ENCODE data around the gene ZC3HAV1.

ZC3HAV1 gene

GRCh38 chr7:139041378-139042085 lies 68.0 kb downstream of the ZC3HAV1 start:
- H3K4me1 ChIP-seq (ENCODE audit: control insufficient read depth, insufficient read depth, low read length, unreplicated experiment) = peaks cover 2% of the 10 kb centered on the region
- H3K27me3 ChIP-seq (ENCODE audit: insufficient read depth, low read length) = no peaks in the 10 kb centered on the region
- H3K27ac ChIP-seq (ENCODE audit: low read depth, low read length) = no peak overlapping the region
- H3K36me3 ChIP-seq (ENCODE audit: insufficient read depth, low read length) = peaks cover 32% of the 10 kb centered on the region
- no peak overlapping the region for H3K4me3 ChIP-seq (ENCODE audit: low read depth, low read length)
- H2AFZ ChIP-seq (ENCODE audit: low read length, unreplicated experiment) = no peak overlapping the region
- no peaks in the 10 kb centered on the region for H3K79me2 ChIP-seq (ENCODE audit: control insufficient read depth, insufficient read depth, low read length, unreplicated experiment)

DNA sequence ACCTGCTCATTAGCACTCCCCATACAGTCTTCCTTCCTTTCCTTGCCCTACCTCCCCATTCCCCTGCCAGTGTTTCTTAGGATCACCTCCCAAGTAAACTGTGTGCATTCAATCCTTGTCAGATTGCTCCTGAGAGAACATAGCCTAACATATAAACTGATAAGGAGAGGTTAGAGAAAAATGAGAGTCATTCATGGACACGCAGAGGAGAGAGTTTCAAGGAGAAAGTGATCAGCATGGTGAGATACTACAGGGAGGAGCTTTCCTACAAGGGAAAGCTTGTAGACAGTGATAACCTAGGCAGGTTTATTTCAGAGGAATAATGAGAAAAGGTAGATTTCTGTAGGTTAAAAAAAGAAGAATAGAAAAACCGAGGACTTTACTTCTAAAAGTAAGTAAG lies 70.8 kb downstream of the ZC3HAV1 start:
- Histone ChIP-seq H3K27me3 (ENCODE audit: insufficient read depth, low read length) (no peaks in the 10 kb centered on the region), H3K4me1 (ENCODE audit: control insufficient read depth, insufficient read depth, low read length, unreplicated experiment) (peaks cover 11% of the 10 kb centered on the region), H3K27ac (ENCODE audit: low read depth, low read length) (no peak overlapping the region), H3K79me2 (ENCODE audit: control insufficient read depth, insufficient read depth, low read length, unreplicated experiment) (peaks cover 21% of the 10 kb centered on the region), H3K36me3 (ENCODE audit: insufficient read depth, low read length) (peaks cover 7% of the 10 kb centered on the region), H2AFZ (ENCODE audit: low read length, unreplicated experiment) (no peak overlapping the region), H3K4me3 (ENCODE audit: low read depth, low read length) (no peak overlapping the region)

- Histone ChIP-seq H3K79me2 (ENCODE audit: control insufficient read depth, insufficient read depth, low read length, unreplicated experiment) (peaks cover 30% of the 10 kb centered on the region), H3K4me1 (ENCODE audit: control insufficient read depth, insufficient read depth, low read length, unreplicated experiment) (peaks cover 17% of the 10 kb centered on the region), H3K4me3 (ENCODE audit: low read depth, low read length) (no peak overlapping the region; the same call in 1 of the 2 replicates), H3K27ac (ENCODE audit: low read depth, low read length) (no peak overlapping the region), H3K27me3 (ENCODE audit: insufficient read depth, low read length) (no peaks in the 10 kb centered on the region), H2AFZ (ENCODE audit: low read length, unreplicated experiment) (no peak overlapping the region), H3K36me3 (ENCODE audit: insufficient read depth, low read length) (peaks cover 7% of the 10 kb centered on the region)
Measured at GRCh38 chr7:139036901-139037300, 72.6 kb downstream of the ZC3HAV1 start.

- H3K4me3 ChIP-seq (ENCODE audit: low read depth, low read length) = peak within 1 kb of the TSS; percentile 97
- peak within 1 kb of the TSS; percentile 76 for H2AFZ ChIP-seq (ENCODE audit: low read length, unreplicated experiment)
- H3K27ac ChIP-seq (ENCODE audit: low read depth, low read length) = peak within 1 kb of the TSS; percentile 13; the same call in 1 of the 2 replicates
- no peaks in the 10 kb centered on the region for H3K27me3 ChIP-seq (ENCODE audit: insufficient read depth, low read length)
- H3K4me1 ChIP-seq (ENCODE audit: control insufficient read depth, insufficient read depth, low read length, unreplicated experiment) = peaks cover 17% of the 10 kb centered on the region
- peaks cover 34% of the 10 kb centered on the region for H3K79me2 ChIP-seq (ENCODE audit: control insufficient read depth, insufficient read depth, low read length, unreplicated experiment)
- H3K36me3 ChIP-seq (ENCODE audit: insufficient read depth, low read length) = peaks cover 18% of the 10 kb centered on the region
Measured at GRCh38 chr7:139035586-139036353, 73.8 kb downstream of the ZC3HAV1 start, which contains the start of gene ZC3HAV1L. Gene ZC3HAV1L, minus strand, starts transcription at chr7:139036042. Its CDS starts 25 bp downstream, at chr7:139036017.

- Histone ChIP-seq H2AFZ (ENCODE audit: low read length, unreplicated experiment) (peak overlapping the region; percentile 76), H3K4me1 (ENCODE audit: control insufficient read depth, insufficient read depth, low read length, unreplicated experiment) (peaks cover 17% of the 10 kb centered on the region), H3K79me2 (ENCODE audit: control insufficient read depth, insufficient read depth, low read length, unreplicated experiment) (peaks cover 34% of the 10 kb centered on the region), H3K27me3 (ENCODE audit: insufficient read depth, low read length) (no peaks in the 10 kb centered on the region), H3K4me3 (ENCODE audit: low read depth, low read length) (peak overlapping the region; percentile 97), H3K36me3 (ENCODE audit: insufficient read depth, low read length) (peaks cover 20% of the 10 kb centered on the region), H3K27ac (ENCODE audit: low read depth, low read length) (peak overlapping the region; percentile 13; the same call in 1 of the 2 replicates)
Measured at GRCh38 chr7:139034855-139035585, 74.5 kb downstream of the ZC3HAV1 start.

DNA sequence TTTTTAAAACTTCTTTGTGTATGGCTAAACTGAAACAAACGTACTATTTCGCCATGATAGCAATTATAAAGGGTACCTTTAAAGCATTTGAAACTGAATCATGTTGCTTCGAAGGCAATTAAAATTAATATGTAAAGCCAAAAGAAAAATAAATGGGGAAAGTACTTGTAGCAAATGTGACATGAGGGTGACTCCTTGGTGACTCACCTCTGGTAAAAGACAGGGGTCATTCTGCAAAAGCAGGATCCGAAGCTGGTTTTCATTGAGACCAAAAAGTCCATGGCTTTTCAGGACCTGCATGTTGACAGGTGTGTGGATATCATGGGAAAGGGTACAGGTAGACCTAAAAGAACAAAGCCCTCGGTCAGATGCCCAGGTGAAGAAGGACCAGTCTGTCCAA lies 75.2 kb downstream of the ZC3HAV1 start:
- Histone ChIP-seq H2AFZ (ENCODE audit: low read length, unreplicated experiment) (no peak overlapping the region), H3K4me1 (ENCODE audit: control insufficient read depth, insufficient read depth, low read length, unreplicated experiment) (peaks cover 17% of the 10 kb centered on the region), H3K27me3 (ENCODE audit: insufficient read depth, low read length) (no peaks in the 10 kb centered on the region), H3K4me3 (ENCODE audit: low read depth, low read length) (peak overlapping the region; percentile 97), H3K36me3 (ENCODE audit: insufficient read depth, low read length) (peaks cover 26% of the 10 kb centered on the region), H3K79me2 (ENCODE audit: control insufficient read depth, insufficient read depth, low read length, unreplicated experiment) (peaks cover 37% of the 10 kb centered on the region), H3K27ac (ENCODE audit: low read depth, low read length) (no peak overlapping the region)

GRCh38 chr7:139033346-139034114 lies 76.0 kb downstream of the ZC3HAV1 start:
- H3K79me2 ChIP-seq (ENCODE audit: control insufficient read depth, insufficient read depth, low read length, unreplicated experiment) = peaks cover 38% of the 10 kb centered on the region

GRCh38 chr7:139032473-139032872 lies 77.0 kb downstream of the ZC3HAV1 start:
- Histone ChIP-seq H3K79me2 (ENCODE audit: control insufficient read depth, insufficient read depth, low read length, unreplicated experiment) (peaks cover 38% of the 10 kb centered on the region), H3K27ac (ENCODE audit: low read depth, low read length) (no peak overlapping the region), H2AFZ (ENCODE audit: low read length, unreplicated experiment) (no peak overlapping the region), H3K27me3 (ENCODE audit: insufficient read depth, low read length) (no peaks in the 10 kb centered on the region), H3K4me3 (ENCODE audit: low read depth, low read length) (no peak overlapping the region), H3K4me1 (ENCODE audit: control insufficient read depth, insufficient read depth, low read length, unreplicated experiment) (peaks cover 17% of the 10 kb centered on the region), H3K36me3 (ENCODE audit: insufficient read depth, low read length) (peaks cover 36% of the 10 kb centered on the region)

More at GRCh38 chr7:139033346-139034114, 76.0 kb downstream of the ZC3HAV1 start:
- no peak overlapping the region for H2AFZ ChIP-seq (ENCODE audit: low read length, unreplicated experiment)
- peak overlapping the region; percentile 97 for H3K4me3 ChIP-seq (ENCODE audit: low read depth, low read length)
- H3K27me3 ChIP-seq (ENCODE audit: insufficient read depth, low read length) = no peaks in the 10 kb centered on the region
- H3K36me3 ChIP-seq (ENCODE audit: insufficient read depth, low read length) = peaks cover 31% of the 10 kb centered on the region
- no peak overlapping the region for H3K27ac ChIP-seq (ENCODE audit: low read depth, low read length)
- peaks cover 17% of the 10 kb centered on the region for H3K4me1 ChIP-seq (ENCODE audit: control insufficient read depth, insufficient read depth, low read length, unreplicated experiment)

DNA sequence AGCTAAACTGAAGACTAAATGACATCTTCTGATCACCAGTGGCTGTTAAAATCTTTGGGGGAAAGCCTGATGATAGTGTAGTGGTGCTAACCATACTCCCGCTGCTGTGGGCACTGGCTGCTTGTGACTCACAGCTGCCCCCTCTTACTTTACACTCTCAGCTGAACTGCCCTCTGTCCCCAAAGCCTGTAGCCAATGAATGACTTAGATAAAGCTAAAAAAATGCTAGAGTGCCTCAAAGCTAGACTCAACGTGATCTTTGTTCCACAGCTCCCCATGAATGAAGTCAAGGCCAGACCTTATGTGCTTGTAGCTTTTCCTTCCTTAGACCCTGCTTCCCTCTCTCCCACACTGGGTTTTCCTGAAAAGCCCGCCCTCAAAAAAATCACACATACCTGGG lies 80.2 kb downstream of the ZC3HAV1 start:
- no peaks in the 10 kb centered on the region for H3K27me3 ChIP-seq (ENCODE audit: insufficient read depth, low read length)
- H2AFZ ChIP-seq (ENCODE audit: low read length, unreplicated experiment) = no peak overlapping the region
- no peak overlapping the region for H3K4me3 ChIP-seq (ENCODE audit: low read depth, low read length)
- peaks cover 49% of the 10 kb centered on the region for H3K36me3 ChIP-seq (ENCODE audit: insufficient read depth, low read length)
- H3K4me1 ChIP-seq (ENCODE audit: control insufficient read depth, insufficient read depth, low read length, unreplicated experiment) = peaks cover 12% of the 10 kb centered on the region
- peaks cover 24% of the 10 kb centered on the region for H3K79me2 ChIP-seq (ENCODE audit: control insufficient read depth, insufficient read depth, low read length, unreplicated experiment)
- no peak overlapping the region for H3K27ac ChIP-seq (ENCODE audit: low read depth, low read length)

GRCh38 chr7:139026551-139026950 lies 83.0 kb downstream of the ZC3HAV1 start:
- no peak overlapping the region for H2AFZ ChIP-seq (ENCODE audit: low read length, unreplicated experiment)
- H3K27ac ChIP-seq (ENCODE audit: low read depth, low read length) = no peak overlapping the region
- peaks cover 7% of the 10 kb centered on the region for H3K4me1 ChIP-seq (ENCODE audit: control insufficient read depth, insufficient read depth, low read length, unreplicated experiment)
- no peak overlapping the region for H3K4me3 ChIP-seq (ENCODE audit: low read depth, low read length)
- H3K79me2 ChIP-seq (ENCODE audit: control insufficient read depth, insufficient read depth, low read length, unreplicated experiment) = peaks cover 9% of the 10 kb centered on the region
- peaks cover 56% of the 10 kb centered on the region for H3K36me3 ChIP-seq (ENCODE audit: insufficient read depth, low read length)
- no peaks in the 10 kb centered on the region for H3K27me3 ChIP-seq (ENCODE audit: insufficient read depth, low read length)

Data from ACC112 (cell line).